Activated CD8-positive, alpha-beta memory T cell treated with anti-CD3 and anti-CD28 coated beads for 1 hour (primary cell): ENCODE results near the gene SLC25A33.
"Not testable (repeated sequence)": the region's sequence is repeated elsewhere in the genome, so short reads cannot be mapped to it uniquely, and the experiment has no call there.

Experiments used
- DNase-seq, 2 donors: peaks; one replicate each; pipeline ENCODE4 v3.0.0-alpha.2; 2020; ENCODE audit warnings: low read depth in 1 of 2; ENCODE audit errors: extremely low read depth in 1 of 2

Gene SLC25A33

DNA sequence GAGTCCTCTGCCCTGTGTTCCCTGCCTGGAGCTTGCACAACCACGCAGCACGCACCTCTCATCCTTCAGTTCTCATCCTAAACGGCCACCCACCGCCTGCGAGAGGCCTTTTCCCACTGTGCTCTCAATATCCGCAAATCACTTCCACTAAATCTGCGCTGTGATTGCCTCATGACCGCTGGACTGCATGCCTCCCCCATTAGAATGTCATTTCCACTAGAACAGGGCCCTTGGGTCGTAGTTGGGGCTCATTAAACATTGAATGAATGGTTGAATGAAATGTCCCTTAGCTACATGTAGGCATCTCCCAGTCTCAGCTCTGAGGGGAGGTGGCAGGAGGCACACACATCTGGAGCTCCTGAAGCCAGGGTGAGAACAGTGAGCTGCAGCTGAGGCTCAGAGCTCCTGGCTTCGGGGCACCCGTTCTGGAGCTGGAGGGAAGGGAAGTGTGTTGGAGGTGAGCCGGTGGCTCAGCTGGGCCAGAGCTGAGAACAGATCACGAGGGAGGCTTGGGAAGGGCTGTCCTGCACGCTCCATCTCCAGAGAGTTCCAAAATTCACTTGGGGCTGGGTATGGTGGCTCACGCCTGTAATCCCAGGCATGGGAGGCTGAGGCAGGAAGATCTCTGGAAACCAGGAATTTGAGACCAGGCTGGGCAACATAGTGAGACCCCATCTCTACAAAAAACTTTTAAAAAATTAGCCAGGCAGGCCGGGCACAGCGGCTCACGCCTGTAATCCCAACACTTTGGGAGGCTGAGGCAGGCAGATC lies 79.8 kb downstream of the SLC25A33 start:
- DNase-seq = no peak

DNA sequence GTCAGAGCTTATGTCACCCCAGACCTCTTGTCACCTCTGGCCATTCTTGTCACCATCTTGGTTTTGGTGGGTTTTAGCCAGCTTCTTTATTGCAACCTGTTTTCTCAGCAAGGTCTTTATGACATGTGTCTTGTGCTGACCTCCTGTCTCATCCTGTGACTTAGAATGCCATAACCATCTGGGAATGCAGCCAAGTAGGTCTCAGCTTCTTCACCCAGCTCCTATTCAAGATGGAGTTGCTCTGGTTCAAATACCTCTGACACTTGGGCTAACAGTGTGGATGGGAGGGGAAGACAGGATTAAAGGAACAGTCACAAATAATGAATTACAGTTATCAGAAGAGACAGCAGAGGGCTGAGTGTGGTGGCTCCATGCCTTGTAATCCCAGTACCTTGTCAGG lies 81.8 kb downstream of the SLC25A33 start:
- no peak for DNase-seq

DNA sequence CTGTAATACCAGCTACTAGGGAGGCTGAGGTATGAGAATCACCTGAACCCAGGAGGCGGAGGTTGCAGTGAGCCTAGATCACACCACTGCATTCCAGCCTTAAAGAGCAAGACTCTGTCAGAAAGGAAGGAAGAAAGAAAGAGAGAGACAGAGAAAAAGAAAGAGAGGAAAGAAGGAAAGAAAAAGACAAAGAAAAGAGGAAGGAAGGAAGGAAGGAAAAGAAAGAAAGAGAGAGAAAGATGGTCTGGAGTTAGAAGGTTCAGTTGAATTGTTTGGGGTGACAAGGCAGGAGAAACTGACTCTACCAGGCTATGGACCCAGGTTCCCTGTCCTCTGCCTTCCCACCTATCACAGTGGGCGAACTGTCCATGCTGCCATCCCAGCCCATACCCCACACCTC lies 84.8 kb downstream of the SLC25A33 start:
- no peak for DNase-seq

DNA sequence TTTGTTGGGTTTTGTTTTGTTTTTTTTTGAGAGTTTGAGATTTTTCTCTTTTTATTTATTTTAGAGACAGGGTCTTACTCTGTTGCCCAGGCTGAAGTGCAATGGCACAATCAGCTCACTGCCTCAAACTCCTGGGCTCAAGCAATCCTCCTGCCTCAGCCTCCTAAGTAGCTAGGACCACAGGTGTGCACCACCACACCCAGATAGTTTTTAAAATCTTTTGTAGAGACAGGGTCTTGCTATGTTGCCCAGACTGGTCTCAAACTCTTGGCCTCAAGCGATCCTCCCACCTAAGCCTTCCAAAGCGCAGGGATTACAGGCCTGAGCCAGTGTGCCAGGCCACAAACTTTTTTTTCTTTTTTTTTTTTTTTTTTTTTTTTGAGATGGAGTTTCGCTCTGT lies 85.8 kb downstream of the SLC25A33 start:
- DNase-seq = not testable (repeated sequence)

DNA sequence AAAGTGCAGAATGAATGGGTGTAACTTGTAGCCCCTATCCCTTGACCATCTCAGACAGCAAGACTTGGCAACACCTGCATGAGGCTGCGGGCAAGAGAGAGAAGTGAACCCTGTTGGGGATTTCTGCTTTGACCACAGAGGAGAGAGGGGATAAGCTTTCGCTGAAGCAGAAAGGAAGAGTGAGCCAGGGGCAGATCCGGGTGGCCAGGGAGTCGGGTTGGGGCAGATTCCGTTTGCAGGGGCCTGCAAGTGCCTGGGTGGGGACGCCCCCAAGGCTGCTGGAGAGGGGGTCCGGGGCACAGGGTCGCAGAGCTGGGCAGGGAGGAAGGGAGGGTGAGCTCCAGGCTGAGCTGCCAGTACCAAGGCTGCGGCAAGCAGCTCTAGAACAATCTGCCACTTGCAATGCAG lies 86.9 kb downstream of the SLC25A33 start:
- DNase-seq = no peak

- peak in 1 of 2 donors; percentile 43 for DNase-seq
These were observed 89.5 kb downstream of the SLC25A33 start for GRCh38 chr1:9628541-9629444.

DNA sequence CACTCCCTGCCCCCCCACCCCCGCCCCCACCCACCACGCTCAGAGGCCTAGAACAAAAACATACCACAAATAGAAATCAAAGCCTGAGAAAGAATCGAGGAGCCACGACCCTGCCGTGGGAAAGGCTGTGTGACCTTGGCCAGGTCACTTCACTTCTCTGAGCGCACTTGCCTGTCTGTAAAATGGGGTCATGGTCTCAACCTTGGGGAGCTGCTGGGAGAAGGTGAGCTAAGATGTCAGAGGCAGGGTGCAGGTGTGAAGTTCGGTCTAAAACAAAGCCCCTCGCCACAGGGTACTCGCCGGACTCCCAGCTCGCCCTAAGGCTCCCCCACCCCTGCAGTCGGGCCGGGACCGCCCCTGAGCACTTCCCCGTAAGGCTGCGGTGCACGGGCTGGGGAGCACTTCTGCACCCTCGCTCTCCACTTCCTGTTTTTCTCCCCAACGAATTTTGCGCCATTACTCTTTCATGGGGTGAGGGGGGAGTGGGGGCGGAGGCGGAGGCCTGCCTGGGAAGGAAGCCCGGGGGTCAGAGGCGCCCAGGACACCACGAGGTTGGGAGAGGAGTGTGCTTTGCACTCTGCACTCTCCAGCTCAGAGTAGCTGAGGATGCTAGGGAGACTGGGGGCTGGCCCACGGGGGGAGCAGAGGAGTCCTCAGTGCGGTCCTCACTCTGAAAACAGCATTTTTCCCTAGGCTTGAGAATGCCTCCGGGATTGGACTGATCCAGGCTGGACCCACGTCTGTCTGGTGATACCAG lies 90.4 kb downstream of the SLC25A33 start:
- peak; percentile 36 to 58 for DNase-seq

DNA sequence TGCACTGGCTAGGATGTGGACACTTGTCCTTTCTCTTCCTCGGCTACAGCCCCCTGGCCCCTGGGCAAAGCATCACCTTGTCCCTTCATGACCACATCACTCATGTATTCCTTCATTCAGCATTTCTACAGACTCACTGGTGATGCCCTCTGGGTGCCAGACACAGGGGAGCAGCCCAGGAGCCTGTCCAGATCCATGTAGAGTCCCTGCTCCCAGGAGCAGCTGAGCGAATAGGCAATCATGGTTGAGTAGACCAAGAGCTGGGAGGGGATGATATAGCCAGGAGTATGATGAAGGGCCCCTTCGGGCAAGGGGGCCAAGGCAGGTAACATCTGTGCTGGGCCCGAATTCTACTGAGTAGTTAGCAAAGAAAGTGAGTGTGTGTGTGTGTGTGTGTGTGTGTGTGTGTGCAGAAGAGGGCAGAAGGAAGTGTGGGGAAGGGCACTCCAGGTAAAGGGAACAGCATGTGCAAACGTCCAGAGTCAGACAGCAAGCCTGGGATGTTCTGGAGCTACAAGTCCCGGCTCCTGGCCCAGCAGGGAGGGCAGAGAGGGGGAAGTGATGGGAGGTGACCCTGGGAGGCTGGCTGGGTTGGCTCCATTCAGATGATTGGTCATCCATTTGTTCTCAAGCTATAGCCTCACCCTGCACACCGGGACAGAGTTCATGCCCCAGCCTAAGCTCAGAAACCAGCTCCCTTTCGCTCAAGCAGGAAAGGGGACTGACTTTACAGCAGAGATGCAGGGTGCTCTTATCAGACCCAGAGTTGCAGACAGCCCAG lies 91.3 kb downstream of the SLC25A33 start:
- DNase-seq = no peak

- no peak for DNase-seq
These were observed 92.3 kb downstream of the SLC25A33 start for GRCh38 chr1:9631613-9632012.

- no peak for DNase-seq
These were observed 94.2 kb downstream of the SLC25A33 start for GRCh38 chr1:9633493-9633892.

DNA sequence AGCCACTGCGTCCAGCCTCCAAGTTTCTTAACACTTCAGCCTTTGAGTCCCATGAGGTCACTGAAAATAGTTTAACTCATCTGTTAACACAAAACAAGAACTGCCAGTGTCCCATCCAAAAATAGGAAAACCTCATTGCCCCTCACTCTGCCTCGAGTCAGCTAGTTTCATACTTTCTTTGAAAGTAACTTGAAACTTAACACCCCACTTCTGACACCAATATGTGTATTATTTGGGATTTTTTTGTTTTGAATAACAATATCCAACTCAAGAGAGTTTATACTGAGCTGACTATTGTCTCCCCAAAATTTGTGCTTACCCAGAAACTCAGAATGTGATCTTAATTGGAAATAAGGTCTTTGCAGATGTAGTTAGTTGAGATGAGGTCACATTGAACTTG lies 95.3 kb downstream of the SLC25A33 start:
- no peak for DNase-seq
